Progenitor cell of endocrine pancreas (in vitro differentiated cells): Measurements from ENCODE around the gene KDM3B. TPM values are rescaled to one million over a fixed set of nuclear protein-coding genes. Genes with fewer than 3 reads are reported as not detected.

Experiments
- DNase-seq: peaks from one replicate; pipeline ENCODE4 v3.0.0; 2021; ENCODE audit warnings: low spot score; ENCODE audit not compliant: unreplicated experiment
- H3K27ac Mint-ChIP-seq: 2 replicates; pipeline ENCODE4 v1.8.0; 2021; ENCODE audit warnings: mild to moderate bottlenecking, moderate library complexity, mixed read lengths
- H3K27me3 Mint-ChIP-seq: 2 replicates; pipeline ENCODE4 v1.8.0; 2021; ENCODE audit warnings: mixed read lengths
- H3K36me3 Mint-ChIP-seq: 2 replicates; pipeline ENCODE4 v1.8.0; 2022; ENCODE audit warnings: mixed read lengths; ENCODE audit not compliant: insufficient read depth
- H3K4me1 Mint-ChIP-seq: 2 replicates; pipeline ENCODE4 v1.8.0; 2021; ENCODE audit warnings: low read depth, mixed read lengths
- H3K4me3 Mint-ChIP-seq: 2 replicates; pipeline ENCODE4 v1.8.0; 2021; ENCODE audit warnings: low read depth, mild to moderate bottlenecking, moderate library complexity, mixed read lengths
- H3K9me3 Mint-ChIP-seq: 2 replicates; pipeline ENCODE4 v1.8.0; 2021; ENCODE audit warnings: low read depth, mixed read lengths
- total RNA-seq: library from RNA; stranded (reverse); gene quantifications from 2 replicates; pipeline ENCODE4 v1.2.1, GENCODE V29; 2021
- TF ChIP-seq, protein P1 (sequence below): fragments of 200-600 bp; sonication (generic); IDR thresholded peaks from one replicate; pipeline ENCODE4 v1.5.0; 2021; ENCODE audit warnings: antibody characterized with exemption, mild to moderate bottlenecking; ENCODE audit not compliant: unreplicated experiment

Gene KDM3B
- total RNA-seq, 1 donor from 2014 or later = 126 TPM

DNA sequence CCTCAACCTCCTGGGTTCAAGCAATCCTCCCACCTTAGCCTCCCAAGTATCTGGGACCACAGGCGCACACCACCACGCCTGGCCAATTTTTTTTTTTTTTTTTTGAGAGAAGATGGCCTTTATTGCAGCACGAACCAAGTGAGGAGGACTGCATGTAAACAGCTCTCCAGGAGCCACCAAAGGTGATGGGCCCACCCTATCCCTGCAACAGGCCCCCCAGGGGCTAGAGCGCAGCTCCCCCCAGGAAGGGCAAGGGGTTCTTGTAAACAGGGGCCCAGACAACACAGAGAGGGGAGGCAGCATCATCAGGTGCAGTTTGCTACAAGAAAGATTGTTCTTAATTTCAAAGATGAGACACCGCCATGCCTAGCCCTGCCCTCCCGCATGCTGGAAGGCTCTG is 100.2 kb downstream of the KDM3B start:
- no peaks in the 10 kb centered on the region for H3K36me3 Mint-ChIP-seq
- peaks cover 47% of the 10 kb centered on the region for H3K27me3 Mint-ChIP-seq
- H3K4me1 Mint-ChIP-seq = peaks cover 4% of the 10 kb centered on the region
- DNase-seq = no peak
- TF ChIP-seq, protein P1, sequence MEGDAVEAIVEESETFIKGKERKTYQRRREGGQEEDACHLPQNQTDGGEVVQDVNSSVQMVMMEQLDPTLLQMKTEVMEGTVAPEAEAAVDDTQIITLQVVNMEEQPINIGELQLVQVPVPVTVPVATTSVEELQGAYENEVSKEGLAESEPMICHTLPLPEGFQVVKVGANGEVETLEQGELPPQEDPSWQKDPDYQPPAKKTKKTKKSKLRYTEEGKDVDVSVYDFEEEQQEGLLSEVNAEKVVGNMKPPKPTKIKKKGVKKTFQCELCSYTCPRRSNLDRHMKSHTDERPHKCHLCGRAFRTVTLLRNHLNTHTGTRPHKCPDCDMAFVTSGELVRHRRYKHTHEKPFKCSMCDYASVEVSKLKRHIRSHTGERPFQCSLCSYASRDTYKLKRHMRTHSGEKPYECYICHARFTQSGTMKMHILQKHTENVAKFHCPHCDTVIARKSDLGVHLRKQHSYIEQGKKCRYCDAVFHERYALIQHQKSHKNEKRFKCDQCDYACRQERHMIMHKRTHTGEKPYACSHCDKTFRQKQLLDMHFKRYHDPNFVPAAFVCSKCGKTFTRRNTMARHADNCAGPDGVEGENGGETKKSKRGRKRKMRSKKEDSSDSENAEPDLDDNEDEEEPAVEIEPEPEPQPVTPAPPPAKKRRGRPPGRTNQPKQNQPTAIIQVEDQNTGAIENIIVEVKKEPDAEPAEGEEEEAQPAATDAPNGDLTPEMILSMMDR = no peak
- H3K4me3 Mint-ChIP-seq = no peak overlapping the region
- no peaks in the 10 kb centered on the region for H3K9me3 Mint-ChIP-seq
- no peak overlapping the region for H3K27ac Mint-ChIP-seq

DNA sequence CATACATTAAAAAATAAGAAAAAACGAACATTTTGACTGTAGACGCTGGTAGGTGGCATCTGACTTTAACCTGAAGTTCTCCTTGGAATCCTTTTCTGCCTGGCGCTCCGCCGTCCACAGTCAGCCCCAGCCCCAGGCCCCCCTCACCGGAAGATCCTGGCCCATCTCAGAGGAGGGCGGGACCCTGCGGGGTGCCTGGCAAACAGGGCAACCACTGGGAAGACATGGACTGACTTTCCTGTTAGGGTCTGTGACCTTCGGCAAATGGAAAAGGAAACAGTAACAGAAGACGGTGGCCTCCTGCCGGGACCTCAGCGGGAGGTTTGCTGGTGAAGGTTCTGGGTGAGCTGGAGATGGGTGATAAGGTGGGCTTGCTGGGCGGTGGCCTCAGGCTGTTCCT is 101.1 kb downstream of the KDM3B start:
- H3K27me3 Mint-ChIP-seq = peaks cover 44% of the 10 kb centered on the region
- H3K4me1 Mint-ChIP-seq = peaks cover 4% of the 10 kb centered on the region
- H3K9me3 Mint-ChIP-seq = no peaks in the 10 kb centered on the region
- TF ChIP-seq, protein P1 = no peak
- H3K4me3 Mint-ChIP-seq = no peak overlapping the region
- no peak for DNase-seq
- no peaks in the 10 kb centered on the region for H3K36me3 Mint-ChIP-seq
- no peak overlapping the region for H3K27ac Mint-ChIP-seq

DNA sequence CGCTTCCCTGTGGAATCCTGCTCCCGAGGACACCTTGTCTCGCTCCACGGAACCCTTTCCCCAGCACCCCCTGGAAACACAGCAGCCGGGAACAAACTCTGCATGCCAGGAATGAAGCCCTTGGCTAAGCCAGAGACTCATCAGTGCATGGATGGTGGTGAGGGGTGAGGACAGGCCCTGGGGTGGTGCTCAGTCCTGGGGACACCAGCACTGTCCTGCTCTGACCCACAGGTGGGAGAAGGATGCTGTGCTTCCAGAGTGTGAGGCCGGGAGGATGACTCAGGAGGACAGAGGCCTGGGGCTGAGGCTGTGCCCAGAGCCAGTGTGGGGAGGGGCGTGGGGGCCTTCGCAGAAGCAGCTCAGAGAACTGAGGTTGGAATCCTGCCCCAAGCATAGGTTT is 101.6 kb downstream of the KDM3B start:
- Mint-ChIP-seq H3K4me1 (peaks cover 4% of the 10 kb centered on the region), H3K9me3 (no peaks in the 10 kb centered on the region), H3K27ac (no peak overlapping the region), H3K27me3 (peaks cover 42% of the 10 kb centered on the region), H3K4me3 (no peak overlapping the region), H3K36me3 (no peaks in the 10 kb centered on the region)
- TF ChIP-seq, protein P1 = no peak
- DNase-seq = no peak

DNA sequence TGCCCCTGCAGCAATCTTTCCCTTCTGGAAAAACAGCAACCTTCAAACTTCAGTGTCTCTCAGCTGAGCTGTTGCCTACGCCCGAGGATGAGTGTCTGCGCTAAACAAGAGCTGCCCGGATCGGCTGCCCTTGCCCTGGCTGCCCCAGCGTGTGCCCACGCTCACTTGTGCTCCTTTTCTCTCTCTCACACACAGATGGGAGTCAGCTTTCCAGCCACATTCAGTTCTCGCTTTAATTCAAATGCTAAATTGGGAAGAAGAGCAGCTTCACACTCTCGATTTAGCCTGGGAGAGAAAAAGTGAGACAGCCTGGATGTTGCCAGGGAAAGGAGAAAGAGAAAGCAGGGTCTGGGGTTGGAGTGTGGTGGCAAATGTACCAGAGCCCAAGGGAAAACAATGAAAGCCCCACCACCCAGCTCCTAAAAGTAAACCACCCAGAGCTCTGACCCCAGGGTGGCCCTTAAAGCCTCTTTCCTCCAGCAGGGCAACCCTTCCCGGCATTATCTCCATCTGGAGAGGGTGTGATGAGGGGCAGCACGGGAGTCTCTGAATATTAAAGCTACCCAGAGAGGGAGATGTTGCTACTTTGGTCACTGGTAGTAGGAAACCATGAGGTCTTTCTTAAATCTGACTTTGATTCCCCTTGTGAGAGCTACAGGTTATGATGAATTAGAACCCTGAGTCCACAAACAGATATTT is 102.9 kb downstream of the KDM3B start:
- Mint-ChIP-seq H3K9me3 (no peaks in the 10 kb centered on the region), H3K27me3 (peaks cover 37% of the 10 kb centered on the region), H3K36me3 (no peaks in the 10 kb centered on the region), H3K4me1 (no peaks in the 10 kb centered on the region), H3K27ac (no peak overlapping the region), H3K4me3 (no peak overlapping the region)
- no peak for DNase-seq
- TF ChIP-seq, protein P1 = no peak

DNA sequence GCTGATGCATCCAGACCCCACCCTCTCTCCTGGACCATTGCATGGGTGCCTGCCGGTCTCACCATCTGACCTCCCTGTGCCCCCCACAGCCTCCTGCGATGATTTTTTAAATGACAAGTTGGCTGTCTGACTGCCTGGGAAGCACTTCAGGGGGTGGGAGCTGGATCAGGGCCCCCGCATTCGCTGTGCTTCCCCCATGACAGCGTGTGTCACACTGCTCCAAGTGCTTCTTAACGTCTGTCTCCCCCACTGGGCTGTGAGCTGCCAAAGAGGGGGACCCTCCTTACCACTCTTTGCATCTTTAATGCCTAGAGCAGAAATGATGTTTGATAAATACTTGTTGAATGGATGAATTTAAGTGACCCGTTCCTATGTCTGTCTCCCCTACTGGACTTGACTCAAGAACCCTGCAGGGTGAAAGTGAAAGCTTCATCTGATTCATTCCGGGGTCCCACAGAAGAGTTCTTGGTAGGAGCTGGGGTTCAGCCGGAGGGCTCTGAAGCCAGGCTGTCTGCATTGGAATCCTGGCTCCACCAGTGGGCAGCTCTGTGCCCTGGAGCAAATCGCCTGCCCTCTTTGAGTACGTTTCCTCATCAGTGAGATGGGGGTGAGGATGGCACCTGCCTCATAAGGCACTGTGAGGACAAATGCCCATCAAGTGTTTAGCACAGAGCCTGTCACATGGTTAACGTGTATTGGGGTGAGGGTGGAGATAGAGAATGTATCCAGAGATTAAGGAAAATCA is 105.2 kb downstream of the KDM3B start:
- H3K9me3 Mint-ChIP-seq = no peaks in the 10 kb centered on the region
- H3K36me3 Mint-ChIP-seq = no peaks in the 10 kb centered on the region
- H3K27me3 Mint-ChIP-seq = peaks cover 32% of the 10 kb centered on the region
- TF ChIP-seq, protein P1 = no peak
- no peak overlapping the region for H3K27ac Mint-ChIP-seq
- no peaks in the 10 kb centered on the region for H3K4me1 Mint-ChIP-seq
- no peak for DNase-seq
- no peak overlapping the region for H3K4me3 Mint-ChIP-seq
